Activated naive CD4-positive, alpha-beta T cell treated with anti-CD3 and anti-CD28 coated beads for 36 hours (primary cell): Measurements from ENCODE around the gene DIS3L2. TPM values are rescaled to one million over a fixed set of nuclear protein-coding genes. Genes with fewer than 3 reads are reported as not detected.
A peak's percentile ranks its signal among the peaks of the same experiment; 100 is the strongest.

Experiments used
- CTCF ChIA-PET: fragments of 350-600 bp; sonication (Branson Sonifier 250); formaldehyde crosslinking; loops from one replicate; lab custom pipeline; 2021; ENCODE audit warnings: antibody characterized with exemption; lab: Charles Lee
- DNase-seq: peaks from one replicate; pipeline ENCODE4 v3.0.0-alpha.2; 2020
- H3K27ac Mint-ChIP-seq: one replicate; pipeline ENCODE4 v1.8.0; 2021; ENCODE audit warnings: mild to moderate bottlenecking, mixed read lengths
- H3K27me3 Mint-ChIP-seq: one replicate; pipeline ENCODE4 v1.8.0; 2021; ENCODE audit warnings: low read depth, mixed read lengths
- H3K36me3 Mint-ChIP-seq: one replicate; pipeline ENCODE4 v1.8.0; 2021; ENCODE audit warnings: low read depth, mixed read lengths
- H3K4me1 Mint-ChIP-seq: one replicate; pipeline ENCODE4 v1.8.0; 2021; ENCODE audit warnings: low read depth, mixed read lengths
- H3K4me3 Mint-ChIP-seq: one replicate; pipeline ENCODE4 v1.8.0; 2021; ENCODE audit warnings: mild to moderate bottlenecking, moderate library complexity, mixed read lengths
- H3K9me3 Mint-ChIP-seq: one replicate; pipeline ENCODE4 v1.8.0; 2021; ENCODE audit warnings: mixed read lengths
- intact Hi-C: fragments of 100-400 bp; cut with micrococcal nuclease; formaldehyde crosslinking; loops from one replicate; pipeline ENCODE4 v1.15.1; 2023
- total RNA-seq, 2 experiments: library from RNA; stranded (reverse); gene quantifications; one replicate each; pipeline ENCODE4 v1.2.3, GENCODE V29; 2021

The DIS3L2 gene
- total RNA-seq = 10 to 100 TPM; 32.4 to 35.3 TPM

GRCh38 chr2:231961349-231962166 lies at the start of gene DIS3L2:
DIS3L2 (plus strand) TSS chr2:231961713; CDS start chr2:232014928, 53,215 bp downstream.
- CTCF ChIA-PET = interaction anchor here (1.2 kb wide), 1 partner anchor 19 kb away, joined by 3 read pairs; no protein-coding TSS in a partner anchor
- peaks cover 31% of the 10 kb centered on the region for H3K4me1 Mint-ChIP-seq
- no peaks in the 10 kb centered on the region for H3K9me3 Mint-ChIP-seq
- peak; percentile 82 for DNase-seq
- H3K27ac Mint-ChIP-seq = peak within 1 kb of the TSS; percentile 86
- H3K36me3 Mint-ChIP-seq = peaks cover 5% of the 10 kb centered on the region
- H3K27me3 Mint-ChIP-seq = no peaks in the 10 kb centered on the region
- H3K4me3 Mint-ChIP-seq = peak within 1 kb of the TSS; percentile 84
- intact Hi-C loops = loop anchor here (1.0 to 5.0 kb wide), 4 partner anchors 34 to 589 kb away; partner anchors contain the start of genes EIF4E2, NPPC, PDE6D and TIGD1

- intact Hi-C loops = no loop called here
- Mint-ChIP-seq H3K4me3 (no peak overlapping the region), H3K27me3 (no peaks in the 10 kb centered on the region), H3K9me3 (no peaks in the 10 kb centered on the region), H3K27ac (no peak overlapping the region), H3K36me3 (no peaks in the 10 kb centered on the region), H3K4me1 (peaks cover 11% of the 10 kb centered on the region)
- no peak for DNase-seq
- CTCF ChIA-PET = interaction anchor here (1.2 kb wide), 1 partner anchor 9 kb away, joined by 4 read pairs; no protein-coding TSS in a partner anchor
These were observed 47.3 kb upstream of the DIS3L2 start for GRCh38 chr2:231914077-231914690.

GRCh38 chr2:231917280-231918066 lies 44.0 kb upstream of the DIS3L2 start:
- intact Hi-C loops = no loop called here
- no peaks in the 10 kb centered on the region for H3K36me3 Mint-ChIP-seq
- no peaks in the 10 kb centered on the region for H3K4me1 Mint-ChIP-seq
- H3K27ac Mint-ChIP-seq = no peak overlapping the region
- H3K27me3 Mint-ChIP-seq = peaks cover 2% of the 10 kb centered on the region
- H3K4me3 Mint-ChIP-seq = no peak overlapping the region
- DNase-seq = no peak
- no peaks in the 10 kb centered on the region for H3K9me3 Mint-ChIP-seq
- CTCF ChIA-PET = interaction anchor here (0.6 to 1.3 kb wide), 4 partner anchors 9 to 631 kb away, joined by 3 to 6 read pairs (median 3); partner anchors contain the start of gene NPPC

- peaks cover 5% of the 10 kb centered on the region for H3K27me3 Mint-ChIP-seq
- intact Hi-C loops = no loop called here
- no peaks in the 10 kb centered on the region for H3K36me3 Mint-ChIP-seq
- H3K9me3 Mint-ChIP-seq = no peaks in the 10 kb centered on the region
- H3K4me1 Mint-ChIP-seq = no peaks in the 10 kb centered on the region
- H3K27ac Mint-ChIP-seq = no peak overlapping the region
- H3K4me3 Mint-ChIP-seq = no peak overlapping the region
- CTCF ChIA-PET = interaction anchor here (1.2 to 1.3 kb wide), 2 partner anchors 12 to 18 kb away, joined by 3 to 6 read pairs; no protein-coding TSS in a partner anchor
- no peak for DNase-seq
These were observed 42.8 kb upstream of the DIS3L2 start for GRCh38 chr2:231918501-231919330.

GRCh38 chr2:231919341-231920035 lies 42.0 kb upstream of the DIS3L2 start:
- H3K4me3 Mint-ChIP-seq = no peak overlapping the region
- DNase-seq = no peak
- H3K9me3 Mint-ChIP-seq = no peaks in the 10 kb centered on the region
- peaks cover 13% of the 10 kb centered on the region for H3K27me3 Mint-ChIP-seq
- H3K4me1 Mint-ChIP-seq = no peaks in the 10 kb centered on the region
- CTCF ChIA-PET = interaction anchor here (0.6 to 1.2 kb wide), 2 partner anchors 19 to 104 kb away, joined by 3 read pairs; no protein-coding TSS in a partner anchor
- H3K36me3 Mint-ChIP-seq = no peaks in the 10 kb centered on the region
- intact Hi-C loops = loop anchor here (10.0 kb wide), 1 partner anchor 605 kb away; the partner anchor contains the start of genes CHRND and PRSS56
- no peak overlapping the region for H3K27ac Mint-ChIP-seq

GRCh38 chr2:231920366-231920765 lies 41.1 kb upstream of the DIS3L2 start:
- peaks cover 18% of the 10 kb centered on the region for H3K27me3 Mint-ChIP-seq
- DNase-seq = no peak
- H3K9me3 Mint-ChIP-seq = no peaks in the 10 kb centered on the region

GRCh38 chr2:231920795-231921194 lies 40.7 kb upstream of the DIS3L2 start:
- H3K9me3 Mint-ChIP-seq = no peaks in the 10 kb centered on the region
- no peak overlapping the region for H3K4me3 Mint-ChIP-seq
- H3K36me3 Mint-ChIP-seq = no peaks in the 10 kb centered on the region
- intact Hi-C loops = loop anchor here (10.0 kb wide), 1 partner anchor 604 kb away; the partner anchor contains the start of genes CHRND and PRSS56
- peaks cover 18% of the 10 kb centered on the region for H3K27me3 Mint-ChIP-seq
- H3K27ac Mint-ChIP-seq = no peak overlapping the region
- CTCF ChIA-PET = interaction anchor here (1.0 to 1.4 kb wide), 3 partner anchors 10 to 527 kb away, joined by 3 to 10 read pairs (median 3); no protein-coding TSS in a partner anchor
- no peak for DNase-seq
- H3K4me1 Mint-ChIP-seq = peaks cover 3% of the 10 kb centered on the region

More at GRCh38 chr2:231920366-231920765, 41.1 kb upstream of the DIS3L2 start:
- intact Hi-C loops = loop anchor here (10.0 kb wide), 1 partner anchor 604 kb away; the partner anchor contains the start of genes CHRND and PRSS56
- Mint-ChIP-seq H3K36me3 (no peaks in the 10 kb centered on the region), H3K4me1 (peaks cover 3% of the 10 kb centered on the region), H3K4me3 (no peak overlapping the region), H3K27ac (no peak overlapping the region)
- CTCF ChIA-PET = interaction anchor here (1.0 kb wide), 1 partner anchor 221 kb away, joined by 3 read pairs; no protein-coding TSS in a partner anchor

- intact Hi-C loops = loop anchor here (10.0 kb wide), 1 partner anchor 602 kb away; the partner anchor contains the start of genes CHRND and PRSS56
- Mint-ChIP-seq H3K9me3 (no peaks in the 10 kb centered on the region), H3K4me1 (peaks cover 9% of the 10 kb centered on the region), H3K27me3 (peaks cover 28% of the 10 kb centered on the region), H3K36me3 (no peaks in the 10 kb centered on the region), H3K27ac (no peak overlapping the region), H3K4me3 (no peak overlapping the region)
- CTCF ChIA-PET = interaction anchor here (1.4 to 1.6 kb wide), 4 partner anchors 8 to 516 kb away, joined by 4 to 10 read pairs (median 6); no protein-coding TSS in a partner anchor
- no peak for DNase-seq
These were observed 39.1 kb upstream of the DIS3L2 start for GRCh38 chr2:231922311-231923009.

- H3K27me3 Mint-ChIP-seq = peaks cover 34% of the 10 kb centered on the region
- DNase-seq = no peak
- no peak overlapping the region for H3K27ac Mint-ChIP-seq
- no peaks in the 10 kb centered on the region for H3K9me3 Mint-ChIP-seq
- H3K4me1 Mint-ChIP-seq = peaks cover 9% of the 10 kb centered on the region
- no peaks in the 10 kb centered on the region for H3K36me3 Mint-ChIP-seq
- intact Hi-C loops = loop anchor here (10.0 kb wide), 1 partner anchor 602 kb away; the partner anchor contains the start of genes CHRND and PRSS56
- CTCF ChIA-PET = interaction anchor here (1.3 to 3.8 kb wide), 3 partner anchors 8 to 403 kb away, joined by 4 to 29 read pairs (median 7); no protein-coding TSS in a partner anchor
- no peak overlapping the region for H3K4me3 Mint-ChIP-seq
These were observed 38.5 kb upstream of the DIS3L2 start for GRCh38 chr2:231923010-231923344.
